Measurements from ENCODE around the gene MTCL1.
"Not testable (repeated sequence)": the region's sequence is repeated elsewhere in the genome, so short reads cannot be mapped to it uniquely, and the experiment has no call there.

The MTCL1 gene

GRCh38 chr18:8744038-8744437 is 38.7 kb downstream of the MTCL1 start:
- DNase-seq (ENCODE audit: low read depth): no peak

GRCh38 chr18:8744656-8745055 is 39.3 kb downstream of the MTCL1 start:
- no peak for DNase-seq (ENCODE audit: low read depth)

GRCh38 chr18:8745355-8746014 is 40.1 kb downstream of the MTCL1 start:
- DNase-seq (ENCODE audit: low read depth): no peak

GRCh38 chr18:8747440-8747937 is 42.1 kb downstream of the MTCL1 start:
- no peak for DNase-seq (ENCODE audit: low read depth)

- no peak for DNase-seq (ENCODE audit: low read depth)
Measured at GRCh38 chr18:8749492-8749891, 44.1 kb downstream of the MTCL1 start.

GRCh38 chr18:8750954-8751415 is 45.6 kb downstream of the MTCL1 start:
- no peak for DNase-seq (ENCODE audit: low read depth)

- no peak for DNase-seq (ENCODE audit: low read depth)
Measured at GRCh38 chr18:8751692-8752091, 46.3 kb downstream of the MTCL1 start.

GRCh38 chr18:8752329-8752728 is 47.0 kb downstream of the MTCL1 start:
- DNase-seq (ENCODE audit: low read depth): no peak

GRCh38 chr18:8754995-8755960 is 49.9 kb downstream of the MTCL1 start:
- no peak for DNase-seq (ENCODE audit: low read depth)

- DNase-seq (ENCODE audit: low read depth): no peak
Measured at GRCh38 chr18:8756571-8756970, 51.2 kb downstream of the MTCL1 start.

GRCh38 chr18:8757396-8757997 is 52.1 kb downstream of the MTCL1 start:
- no peak for DNase-seq (ENCODE audit: low read depth)

- no peak for DNase-seq (ENCODE audit: low read depth)
Measured at GRCh38 chr18:8758466-8758865, 53.1 kb downstream of the MTCL1 start.

- DNase-seq (ENCODE audit: low read depth): no peak
Measured at GRCh38 chr18:8760984-8761383, 55.6 kb downstream of the MTCL1 start.

- not testable (repeated sequence) for DNase-seq (ENCODE audit: low read depth)
Measured at GRCh38 chr18:8761535-8761934, 56.2 kb downstream of the MTCL1 start.

GRCh38 chr18:8762968-8763367 is 57.6 kb downstream of the MTCL1 start:
- no peak for DNase-seq (ENCODE audit: low read depth)

- no peak for DNase-seq (ENCODE audit: low read depth)
Measured at GRCh38 chr18:8763611-8764010, 58.3 kb downstream of the MTCL1 start.

GRCh38 chr18:8765783-8766463 is 60.6 kb downstream of the MTCL1 start:
- DNase-seq (ENCODE audit: low read depth): no peak

- no peak for DNase-seq (ENCODE audit: low read depth)
Measured at GRCh38 chr18:8766559-8767293, 61.4 kb downstream of the MTCL1 start.

GRCh38 chr18:8767340-8767739 is 62.0 kb downstream of the MTCL1 start:
- DNase-seq (ENCODE audit: low read depth): no peak

- no peak for DNase-seq (ENCODE audit: low read depth)
Measured at GRCh38 chr18:8769509-8770095, 64.2 kb downstream of the MTCL1 start.

- no peak for DNase-seq (ENCODE audit: low read depth)
Measured at GRCh38 chr18:8770657-8771056, 65.3 kb downstream of the MTCL1 start.
